HG03103 (cell line): ENCODE results near the gene NF1.

Source experiments
- ATAC-seq: cut with Tn5 transposase; IDR thresholded peaks from one replicate; pipeline ENCODE4 v1.9.1; 2021; ENCODE audit warnings: low read depth; ENCODE audit not compliant: unreplicated experiment

The NF1 gene

GRCh38 chr17:31418773-31419350 is 324.1 kb downstream of the NF1 start:
- no peak for ATAC-seq

GRCh38 chr17:31422443-31422842 is 327.7 kb downstream of the NF1 start:
- no peak for ATAC-seq

GRCh38 chr17:31424944-31425281 is 330.1 kb downstream of the NF1 start:
- no peak for ATAC-seq

GRCh38 chr17:31425282-31426040 is 330.7 kb downstream of the NF1 start:
- no peak for ATAC-seq
